GM18502 (cell line): ENCODE measurements around the gene LDLRAD3.
"Not testable (repeated sequence)": the region's sequence is repeated elsewhere in the genome, so short reads cannot be mapped to it uniquely, and the experiment has no call there.

Experiments
- ATAC-seq: cut with Tn5 transposase; IDR thresholded peaks from one replicate; pipeline ENCODE4 v1.9.1; 2021; ENCODE audit warnings: mild to moderate bottlenecking; ENCODE audit not compliant: unreplicated experiment, poor library complexity

LDLRAD3 gene

GRCh38 chr11:36037031-36037430, 93.2 kb downstream of the LDLRAD3 start:
- no peak for ATAC-seq

- ATAC-seq: no peak
Measured at GRCh38 chr11:36038541-36038940, 94.7 kb downstream of the LDLRAD3 start.

- ATAC-seq: no peak
Measured at GRCh38 chr11:36039471-36039870, 95.6 kb downstream of the LDLRAD3 start.

- ATAC-seq: no peak
Measured at GRCh38 chr11:36041988-36042611, 98.2 kb downstream of the LDLRAD3 start.

- ATAC-seq: no peak
Measured at GRCh38 chr11:36044636-36045035, 100.8 kb downstream of the LDLRAD3 start.

GRCh38 chr11:36045945-36046344, 102.1 kb downstream of the LDLRAD3 start:
- not testable (repeated sequence) for ATAC-seq

GRCh38 chr11:36046932-36047331, 103.1 kb downstream of the LDLRAD3 start:
- no peak for ATAC-seq

GRCh38 chr11:36047344-36047743, 103.5 kb downstream of the LDLRAD3 start:
- no peak for ATAC-seq

GRCh38 chr11:36048496-36049247, 104.8 kb downstream of the LDLRAD3 start:
- no peak for ATAC-seq

GRCh38 chr11:36051235-36052144, 107.6 kb downstream of the LDLRAD3 start:
- ATAC-seq: no peak

GRCh38 chr11:36053281-36053680, 109.4 kb downstream of the LDLRAD3 start:
- ATAC-seq: no peak

- ATAC-seq: no peak
Measured at GRCh38 chr11:36053862-36054261, 110.0 kb downstream of the LDLRAD3 start.

- ATAC-seq: no peak
Measured at GRCh38 chr11:36054628-36055027, 110.8 kb downstream of the LDLRAD3 start.

GRCh38 chr11:36056160-36056751, 112.4 kb downstream of the LDLRAD3 start:
- no peak for ATAC-seq

GRCh38 chr11:36057379-36058042, 113.6 kb downstream of the LDLRAD3 start:
- ATAC-seq: no peak

GRCh38 chr11:36059660-36060059, 115.8 kb downstream of the LDLRAD3 start:
- no peak for ATAC-seq

- ATAC-seq: no peak
Measured at GRCh38 chr11:36060926-36061325, 117.1 kb downstream of the LDLRAD3 start.

GRCh38 chr11:36061471-36061870, 117.6 kb downstream of the LDLRAD3 start:
- no peak for ATAC-seq

- ATAC-seq: no peak
Measured at GRCh38 chr11:36062796-36063365, 119.0 kb downstream of the LDLRAD3 start.

- no peak for ATAC-seq
Measured at GRCh38 chr11:36065436-36065835, 121.6 kb downstream of the LDLRAD3 start.
